HepG2 (cell line): ENCODE results near the gene SMTNL1. TPM values are rescaled to one million over a fixed set of nuclear protein-coding genes. Genes with fewer than 3 reads are reported as not detected.

Experiments used
- CCAR2 ChIP-seq: fragments of 200-400 bp; formaldehyde crosslinking; optimal IDR thresholded peaks from 2 replicates; pipeline ENCODE3; 2018; ENCODE audit warnings: low read depth, mild to moderate bottlenecking, low read length, moderate library complexity
- ELF4 ChIP-seq: sonication (generic); formaldehyde crosslinking; IDR thresholded peaks from 2 replicates; pipeline ENCODE4 v1.5.0; 2020; ENCODE audit warnings: missing genetic modification reagents, mild to moderate bottlenecking, moderate library complexity, borderline replicate concordance
- KAT2B ChIP-seq: fragments of 150-350 bp; IDR thresholded peaks from 2 replicates; pipeline ENCODE4 v1.6.1; 2014; ENCODE audit warnings: low read depth, low read length, borderline replicate concordance
- LRRFIP1 ChIP-seq: sonication (generic); formaldehyde crosslinking; conservative IDR thresholded peaks from 2 replicates; pipeline ENCODE4 v1.4.0; 2020; ENCODE audit warnings: missing genetic modification reagents
- MAF1 ChIP-seq: sonication (generic); formaldehyde crosslinking; IDR thresholded peaks from 2 replicates; pipeline ENCODE4 v1.5.0; 2020; ENCODE audit warnings: missing genetic modification reagents, borderline replicate concordance
- MAFG ChIP-seq: sonication (generic); formaldehyde crosslinking; IDR thresholded peaks from 2 replicates; pipeline ENCODE4 v1.5.1; 2020; ENCODE audit warnings: mild to moderate bottlenecking, missing genetic modification reagents
- NCOA5 ChIP-seq: sonication (generic); formaldehyde crosslinking; IDR thresholded peaks from 2 replicates; pipeline ENCODE4 v1.4.0; 2020; ENCODE audit warnings: missing genetic modification reagents
- NR0B2 ChIP-seq: sonication (generic); formaldehyde crosslinking; IDR thresholded peaks from 2 replicates; pipeline ENCODE4 v1.4.0; 2020; ENCODE audit warnings: mild to moderate bottlenecking, missing genetic modification reagents
- PAWR ChIP-seq: sonication (generic); formaldehyde crosslinking; IDR thresholded peaks from 2 replicates; pipeline ENCODE4 v1.4.0; 2020; ENCODE audit warnings: missing genetic modification reagents, mild to moderate bottlenecking, borderline replicate concordance
- RAD51 ChIP-seq: fragments of 450-650 bp; IDR thresholded peaks from 2 replicates; pipeline ENCODE4 v1.6.1; 2016; ENCODE audit warnings: borderline replicate concordance
- SALL1 ChIP-seq: sonication (generic); formaldehyde crosslinking; IDR thresholded peaks from 2 replicates; pipeline ENCODE4 v1.8.0; 2022; ENCODE audit warnings: mild to moderate bottlenecking, missing genetic modification reagents
- SATB2 ChIP-seq: sonication (generic); formaldehyde crosslinking; IDR thresholded peaks from 2 replicates; pipeline ENCODE4 v1.5.0; 2020; ENCODE audit warnings: missing genetic modification reagents
- SOX5 ChIP-seq: IDR thresholded peaks from 2 replicates; pipeline ENCODE4 v1.6.1; 2016; ENCODE audit warnings: borderline replicate concordance
- SP1 ChIP-seq, 2 experiments: fragments of 450-650 bp in 1 of 2; sonication (generic) in 1 of 2; formaldehyde crosslinking in 1 of 2; IDR thresholded peaks; 2 replicates each; pipeline versions ENCODE4 v1.4.0 to v1.6.1; 2016 to 2020; ENCODE audit warnings: missing genetic modification reagents in 1 of 2
- STAT6 ChIP-seq: sonication (generic); formaldehyde crosslinking; IDR thresholded peaks from 2 replicates; pipeline ENCODE4 v1.4.0; 2020; ENCODE audit warnings: missing genetic modification reagents, mild to moderate bottlenecking, borderline replicate concordance
- TCF7L2 ChIP-seq: IDR thresholded peaks from 2 replicates; pipeline ENCODE4 v1.6.1; 2011; ENCODE audit warnings: mild to moderate bottlenecking, low read depth, low read length, moderate library complexity
- ZBTB8A ChIP-seq: sonication (generic); formaldehyde crosslinking; IDR thresholded peaks from 2 replicates; pipeline ENCODE4 v1.4.0; 2020; ENCODE audit warnings: mild to moderate bottlenecking, low read depth, missing genetic modification reagents, borderline replicate concordance
- ZNF138 ChIP-seq: sonication (generic); formaldehyde crosslinking; IDR thresholded peaks from 2 replicates; pipeline ENCODE4 v1.5.0; 2020; ENCODE audit warnings: mild to moderate bottlenecking, low read depth, missing genetic modification reagents
- ZNF232 ChIP-seq: sonication (generic); formaldehyde crosslinking; IDR thresholded peaks from 2 replicates; pipeline ENCODE4 v1.4.0; 2020; ENCODE audit warnings: missing genetic modification reagents, borderline replicate concordance
- ZNF460 ChIP-seq: sonication (generic); formaldehyde crosslinking; IDR thresholded peaks from 2 replicates; pipeline ENCODE4 v1.5.1; 2020; ENCODE audit warnings: missing genetic modification reagents, mild to moderate bottlenecking, borderline replicate concordance
- ZNF503 ChIP-seq: sonication (generic); formaldehyde crosslinking; IDR thresholded peaks from 2 replicates; pipeline ENCODE4 v1.4.0; 2020; ENCODE audit warnings: missing genetic modification reagents
- ZNF577 ChIP-seq: sonication (generic); formaldehyde crosslinking; IDR thresholded peaks from 2 replicates; pipeline ENCODE4 v1.4.0; 2020; ENCODE audit warnings: mild to moderate bottlenecking, low read depth, missing genetic modification reagents, borderline replicate concordance
- ZNF746 ChIP-seq: sonication (generic); formaldehyde crosslinking; IDR thresholded peaks from 2 replicates; pipeline ENCODE4 v1.8.0; 2022; ENCODE audit warnings: mild to moderate bottlenecking, missing genetic modification reagents
- ZNF75D ChIP-seq: sonication (generic); formaldehyde crosslinking; IDR thresholded peaks from 2 replicates; pipeline ENCODE4 v1.8.1; 2023; ENCODE audit warnings: missing genetic modification reagents, mild to moderate bottlenecking, borderline replicate concordance
- polyA plus RNA-seq, 8 experiments: library from polyadenylated mRNA; depleted of rRNA in 3 of 8; stranded (reverse) in 7 of 8; unstranded in 1 of 8; fragments of >200 nt; fragmentation: Illumina TruSeq in 4 of 8; extraction: Trizol in 4 of 8; gene quantifications; 2 replicates each; pipeline versions ENCODE4 v1.2.1 to v1.2.3, GENCODE V29; 2011 to 2016; ENCODE audit warnings: low read depth in 4 of 8, missing spikeins in 1 of 8, mixed read lengths in 1 of 8; ENCODE audit not compliant: insufficient read depth in 1 of 8
- total RNA-seq, 5 experiments: library from RNA; depleted of rRNA; stranded (reverse); fragments of >200 nt; fragmentation: Illumina TruSeq; extraction: Trizol; gene quantifications; 2 replicates each; pipeline ENCODE4 v1.2.3, GENCODE V29; 2016; ENCODE audit warnings: low read depth in 1 of 5

SMTNL1 gene
- total and polyA plus RNA-seq, 2 of the 13 experiments (the other 11 are each of a cell fraction or from before 2014, with no cell fraction given), result 0.04 TPM; not detected in 1

- TF ChIP-seq MAFG (CRISPR knock-in tag) (no peak), NCOA5 (CRISPR knock-in tag) (no peak), ZNF75D (CRISPR knock-in tag) (no peak), TCF7L2 (no peak), MAF1 (no peak), ZNF746 (CRISPR knock-in tag) (no peak), STAT6 (CRISPR knock-in tag) (no peak), RAD51 (no peak), ZNF503 (CRISPR knock-in tag) (peak; percentile 46; the same call in 1 of the 2 replicates), CCAR2 (no peak), NR0B2 (CRISPR knock-in tag) (no peak), LRRFIP1 (CRISPR knock-in tag) (no peak), SATB2 (no peak), ZBTB8A (CRISPR knock-in tag) (no peak), SALL1 (CRISPR knock-in tag) (peak; percentile 29; the same call in 1 of the 2 replicates), KAT2B (no peak), ZNF138 (no peak), ELF4 (CRISPR knock-in tag) (no peak), ZNF577 (CRISPR knock-in tag) (no peak), SP1 (IDR thresholded peaks at IDR 0.05) (no peak), SP1 (CRISPR knock-in tag; IDR thresholded peaks at IDR 0.05) (no peak), SOX5 (CRISPR knock-in tag) (peak; percentile 89), ZNF460 (CRISPR knock-in tag) (no peak; the same call in 1 of the 2 replicates), ZNF232 (CRISPR knock-in tag) (no peak), PAWR (CRISPR knock-in tag) (no peak)
Observed at GRCh38 chr11:57502870-57503269, 34.5 kb upstream of the SMTNL1 start (continued).
